ENCODE measurements around the gene BCL2L2.
A peak's percentile ranks its signal among the peaks of the same experiment; 100 is the strongest.

BCL2L2 gene

DNA sequence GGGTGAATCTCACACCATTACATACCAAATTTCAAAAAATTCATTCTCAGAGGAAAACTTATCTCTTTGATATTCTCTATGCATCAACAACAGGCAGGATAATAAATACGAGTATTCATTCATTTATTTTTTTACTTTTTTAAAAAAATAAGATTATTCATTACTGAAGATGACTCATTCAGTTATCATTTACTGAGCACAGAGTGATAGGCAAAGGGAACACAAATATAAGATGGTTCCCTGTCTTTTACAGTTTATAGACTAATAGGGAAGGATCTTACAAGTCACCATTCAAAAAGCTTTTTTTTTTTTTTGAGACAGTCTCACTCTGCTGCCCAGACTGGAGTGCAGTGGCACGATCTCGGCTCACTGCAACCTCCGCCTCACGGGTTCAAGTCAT, 9.7 kb downstream of the BCL2L2 start:
- WGBS, 2 experiments: 89 to 95% methylated on average over 4 of the region's 5 CpGs
- no peaks in the 10 kb centered on the region for H3K36me3 ChIP-seq (ENCODE audit: control insufficient read depth, insufficient read depth, low read length)
- H3K27ac ChIP-seq (ENCODE audit: insufficient read depth, low read depth, low read length, poor library complexity, severe bottlenecking): no peak overlapping the region
- H3K4me3 ChIP-seq (ENCODE audit: insufficient read depth, low read depth, low read length): no peak overlapping the region
- H3K9me3 ChIP-seq (ENCODE audit: control insufficient read depth, low read length): no peaks in the 10 kb centered on the region
- peaks cover 5% of the 10 kb centered on the region for H3K4me1 ChIP-seq (ENCODE audit: control insufficient read depth, insufficient read depth, low read length)
- H3K27me3 ChIP-seq (ENCODE audit: control insufficient read depth, insufficient read depth, low read length, poor library complexity, severe bottlenecking): no peaks in the 10 kb centered on the region

DNA sequence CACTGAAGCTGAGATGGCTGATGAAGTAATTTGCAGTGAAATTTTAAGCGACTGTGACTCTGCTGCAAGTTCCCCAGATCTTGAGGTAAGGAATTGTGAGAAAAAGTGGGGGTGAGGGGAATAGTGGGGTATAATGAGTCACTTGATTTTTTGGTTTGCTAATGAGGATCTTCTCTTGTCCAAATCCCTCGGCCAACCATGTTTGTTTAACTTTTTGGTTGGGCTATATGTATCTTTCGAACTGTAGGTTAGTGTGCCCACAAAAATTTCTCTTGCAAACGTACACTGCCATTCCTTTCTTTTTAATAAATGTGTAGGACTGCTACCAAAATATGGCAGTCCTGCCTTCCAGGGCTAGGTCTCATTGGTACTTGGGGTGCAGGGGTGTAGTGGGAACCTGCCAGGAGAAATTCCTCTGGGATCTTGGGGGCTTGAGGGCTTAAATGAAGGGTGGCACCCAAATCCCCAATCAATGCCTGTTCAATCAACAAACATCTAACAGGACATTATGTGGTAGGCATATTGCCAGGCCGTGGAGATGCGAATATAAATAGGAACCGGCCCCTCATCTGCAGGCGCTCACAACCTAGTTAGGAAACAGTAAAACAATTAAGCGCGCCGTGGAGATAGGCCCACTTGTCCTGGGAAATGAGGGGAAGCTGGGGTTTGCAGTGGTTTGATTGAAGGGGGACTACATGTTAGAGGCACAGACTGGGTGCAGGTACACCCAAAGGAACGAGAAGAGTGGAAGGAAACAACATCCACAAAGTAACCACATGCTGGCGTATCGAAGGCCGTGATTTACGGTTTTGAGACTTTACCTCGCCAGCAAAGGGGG, 13.3 kb downstream of the BCL2L2 start:
- H3K9me3 ChIP-seq (ENCODE audit: control insufficient read depth, low read length): no peaks in the 10 kb centered on the region
- no peaks in the 10 kb centered on the region for H3K27me3 ChIP-seq (ENCODE audit: control insufficient read depth, insufficient read depth, low read length, poor library complexity, severe bottlenecking)
- peaks cover 19% of the 10 kb centered on the region for H3K36me3 ChIP-seq (ENCODE audit: control insufficient read depth, insufficient read depth, low read length)
- H3K4me3 ChIP-seq (ENCODE audit: insufficient read depth, low read depth, low read length): peak overlapping the region; percentile 40
- 95 to 96% methylated on average over 17 of the region's 17 CpGs for WGBS, 2 experiments
- peaks cover 9% of the 10 kb centered on the region for H3K4me1 ChIP-seq (ENCODE audit: control insufficient read depth, insufficient read depth, low read length)
- H3K27ac ChIP-seq (ENCODE audit: insufficient read depth, low read depth, low read length, poor library complexity, severe bottlenecking): peak overlapping the region; percentile 83

GRCh38 chr14:23320584-23321571, 14.2 kb downstream of the BCL2L2 start, which contains the start of gene PABPN1:
Gene PABPN1, plus strand, starts transcription at chr14:23321457. Its CDS starts 13 bp downstream, at chr14:23321470.
- H3K4me1 ChIP-seq (ENCODE audit: control insufficient read depth, insufficient read depth, low read length): peaks cover 9% of the 10 kb centered on the region

GRCh38 chr14:23321572-23322547, 15.2 kb downstream of the BCL2L2 start:
- Histone ChIP-seq H3K4me3 (ENCODE audit: insufficient read depth, low read depth, low read length) (peak overlapping the region; percentile 95), H3K36me3 (ENCODE audit: control insufficient read depth, insufficient read depth, low read length) (peaks cover 26% of the 10 kb centered on the region), H3K27me3 (ENCODE audit: control insufficient read depth, insufficient read depth, low read length, poor library complexity, severe bottlenecking) (no peaks in the 10 kb centered on the region), H3K27ac (ENCODE audit: insufficient read depth, low read depth, low read length, poor library complexity, severe bottlenecking) (peak overlapping the region; percentile 92), H3K9me3 (ENCODE audit: control insufficient read depth, low read length) (no peaks in the 10 kb centered on the region), H3K4me1 (ENCODE audit: control insufficient read depth, insufficient read depth, low read length) (peaks cover 9% of the 10 kb centered on the region)
- WGBS, 2 experiments: 0% methylated on average over 63 to 64 of the region's 64 CpGs

More at GRCh38 chr14:23320584-23321571, 14.2 kb downstream of the BCL2L2 start, which contains the start of gene PABPN1:
- Histone ChIP-seq H3K4me3 (ENCODE audit: insufficient read depth, low read depth, low read length) (peak within 1 kb of the TSS; percentile 95), H3K27ac (ENCODE audit: insufficient read depth, low read depth, low read length, poor library complexity, severe bottlenecking) (peak within 1 kb of the TSS; percentile 92), H3K27me3 (ENCODE audit: control insufficient read depth, insufficient read depth, low read length, poor library complexity, severe bottlenecking) (no peaks in the 10 kb centered on the region), H3K9me3 (ENCODE audit: control insufficient read depth, low read length) (no peaks in the 10 kb centered on the region), H3K36me3 (ENCODE audit: control insufficient read depth, insufficient read depth, low read length) (peaks cover 26% of the 10 kb centered on the region)
- WGBS, 2 experiments: 5 to 6% methylated on average over 63 of the region's 63 CpGs

DNA sequence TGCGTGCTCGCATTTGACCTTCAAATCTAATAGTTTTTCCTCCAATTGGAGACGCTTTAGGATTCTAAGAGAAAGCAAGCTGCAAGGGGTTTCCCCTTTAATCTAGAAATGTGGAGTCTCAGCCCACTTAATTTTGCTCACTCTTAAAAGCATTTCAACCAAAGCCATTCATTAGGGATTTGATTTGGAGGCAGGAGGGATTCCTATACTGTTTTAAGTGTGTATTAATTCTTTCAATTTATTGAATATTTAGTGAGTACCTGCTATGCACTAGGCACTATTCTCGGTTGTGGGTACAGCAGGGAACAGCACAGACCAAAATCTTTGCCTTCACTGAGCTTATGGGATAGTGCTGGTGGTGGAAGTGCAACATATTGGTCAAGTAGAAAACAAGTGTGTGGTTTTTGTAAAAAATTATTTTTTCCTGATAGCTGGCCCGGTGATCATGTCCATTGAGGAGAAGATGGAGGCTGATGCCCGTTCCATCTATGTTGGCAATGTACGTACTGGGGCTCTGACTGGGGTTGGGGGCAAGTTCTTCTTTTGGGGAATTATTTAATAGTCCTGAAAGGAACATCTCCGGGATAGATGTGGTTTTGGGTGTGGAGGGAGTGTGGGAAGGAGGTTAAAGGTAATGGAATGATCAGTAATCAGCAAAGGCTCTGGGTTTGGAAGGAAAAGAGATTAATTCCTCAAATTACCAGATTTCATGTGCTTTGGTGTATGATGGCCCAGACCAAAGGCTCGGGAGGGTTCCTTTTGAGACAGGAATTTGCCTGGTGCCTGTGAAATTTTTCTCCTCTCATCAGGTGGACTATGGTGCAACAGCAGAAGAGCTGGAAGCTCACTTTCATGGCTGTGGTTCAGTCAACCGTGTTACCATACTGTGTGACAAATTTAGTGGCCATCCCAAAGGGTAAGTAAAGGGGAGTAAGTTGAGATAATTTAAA, 16.2 kb downstream of the BCL2L2 start:
- peak overlapping the region; percentile 95 for H3K4me3 ChIP-seq (ENCODE audit: insufficient read depth, low read depth, low read length)
- H3K36me3 ChIP-seq (ENCODE audit: control insufficient read depth, insufficient read depth, low read length): peaks cover 26% of the 10 kb centered on the region
- H3K27ac ChIP-seq (ENCODE audit: insufficient read depth, low read depth, low read length, poor library complexity, severe bottlenecking): peak overlapping the region; percentile 63
- 62 to 65% methylated on average over 10 of the region's 10 CpGs for WGBS, 2 experiments
- peaks cover 9% of the 10 kb centered on the region for H3K4me1 ChIP-seq (ENCODE audit: control insufficient read depth, insufficient read depth, low read length)
- H3K9me3 ChIP-seq (ENCODE audit: control insufficient read depth, low read length): no peaks in the 10 kb centered on the region
- no peaks in the 10 kb centered on the region for H3K27me3 ChIP-seq (ENCODE audit: control insufficient read depth, insufficient read depth, low read length, poor library complexity, severe bottlenecking)

GRCh38 chr14:23323838-23324454, 17.3 kb downstream of the BCL2L2 start:
- Histone ChIP-seq H3K9me3 (ENCODE audit: control insufficient read depth, low read length) (no peaks in the 10 kb centered on the region), H3K4me3 (ENCODE audit: insufficient read depth, low read depth, low read length) (no peak overlapping the region), H3K36me3 (ENCODE audit: control insufficient read depth, insufficient read depth, low read length) (peaks cover 26% of the 10 kb centered on the region), H3K27me3 (ENCODE audit: control insufficient read depth, insufficient read depth, low read length, poor library complexity, severe bottlenecking) (no peaks in the 10 kb centered on the region), H3K4me1 (ENCODE audit: control insufficient read depth, insufficient read depth, low read length) (peaks cover 9% of the 10 kb centered on the region), H3K27ac (ENCODE audit: insufficient read depth, low read depth, low read length, poor library complexity, severe bottlenecking) (no peak overlapping the region)
- WGBS, 2 experiments: 94 to 97% methylated on average over 17 to 18 of the region's 18 CpGs

DNA sequence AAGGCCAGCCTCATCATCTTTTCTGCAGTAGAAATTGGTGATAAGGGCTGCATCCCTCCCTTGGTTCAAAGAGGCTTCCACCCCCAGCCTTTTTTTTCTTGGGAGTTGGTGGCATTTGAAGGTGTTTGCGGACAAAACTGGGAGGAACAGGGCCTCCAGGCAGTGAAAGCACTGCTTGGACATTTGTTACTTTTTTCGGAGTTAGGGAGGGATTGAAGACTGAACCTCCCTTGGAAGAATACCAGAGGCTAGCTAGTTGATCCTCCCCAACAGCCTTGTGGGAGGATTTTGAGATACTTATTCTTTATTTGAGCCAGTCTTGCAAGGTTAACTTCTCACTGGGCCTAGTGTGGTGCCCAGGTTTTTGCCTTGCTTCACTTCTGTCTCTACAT, 17.8 kb downstream of the BCL2L2 start:
- H3K36me3 ChIP-seq (ENCODE audit: control insufficient read depth, insufficient read depth, low read length): peaks cover 26% of the 10 kb centered on the region
- H3K9me3 ChIP-seq (ENCODE audit: control insufficient read depth, low read length): no peaks in the 10 kb centered on the region
- H3K27me3 ChIP-seq (ENCODE audit: control insufficient read depth, insufficient read depth, low read length, poor library complexity, severe bottlenecking): no peaks in the 10 kb centered on the region
- WGBS, 2 experiments: 89 to 98% methylated on average over 2 of the region's 2 CpGs
- peaks cover 9% of the 10 kb centered on the region for H3K4me1 ChIP-seq (ENCODE audit: control insufficient read depth, insufficient read depth, low read length)
- no peak overlapping the region for H3K27ac ChIP-seq (ENCODE audit: insufficient read depth, low read depth, low read length, poor library complexity, severe bottlenecking)
- no peak overlapping the region for H3K4me3 ChIP-seq (ENCODE audit: insufficient read depth, low read depth, low read length)

- Histone ChIP-seq H3K36me3 (ENCODE audit: control insufficient read depth, insufficient read depth, low read length) (peaks cover 26% of the 10 kb centered on the region), H3K27me3 (ENCODE audit: control insufficient read depth, insufficient read depth, low read length, poor library complexity, severe bottlenecking) (no peaks in the 10 kb centered on the region), H3K9me3 (ENCODE audit: control insufficient read depth, low read length) (no peaks in the 10 kb centered on the region), H3K4me3 (ENCODE audit: insufficient read depth, low read depth, low read length) (no peak overlapping the region), H3K27ac (ENCODE audit: insufficient read depth, low read depth, low read length, poor library complexity, severe bottlenecking) (no peak overlapping the region), H3K4me1 (ENCODE audit: control insufficient read depth, insufficient read depth, low read length) (peaks cover 8% of the 10 kb centered on the region)
- WGBS, 2 experiments: 94 to 96% methylated on average over 4 to 6 of the region's 7 CpGs
Measured at GRCh38 chr14:23324993-23325392, 18.4 kb downstream of the BCL2L2 start.

Measured in ectodermal cell (in vitro differentiated cells).